Panc1 (cell line): ENCODE measurements around the gene ULBP2. TPM values are rescaled to one million over a fixed set of nuclear protein-coding genes. Genes with fewer than 3 reads are reported as not detected.
"Not testable (repeated sequence)": the region's sequence is repeated elsewhere in the genome, so short reads cannot be mapped to it uniquely, and the experiment has no call there.

Source experiments
- ATAC-seq: fragments of 200-7000 bp; cut with Tn5 transposase; 2 replicates; pipeline ENCODE4 v1.9.1; 2020; ENCODE audit warnings: mild to moderate bottlenecking, moderate library complexity
- BruUV-seq: library from RNA; stranded (reverse); fragments of 400-500 nt; replicated peaks from 2 replicates; lab custom pipeline; 2021; lab: Mats Ljungman, UMichigan
- CTCF ChIA-PET: fragments of 300-600 bp; sonication (Branson Sonifier 250); formaldehyde crosslinking; loops from one replicate; lab custom pipeline; 2022; ENCODE audit warnings: antibody characterized with exemption; lab: Charles Lee
- POLR2A ChIA-PET: fragments of 300-600 bp; sonication (Branson Sonifier 250); formaldehyde crosslinking; loops from one replicate; lab custom pipeline; 2022; ENCODE audit warnings: antibody characterized with exemption; lab: Charles Lee
- DNase-seq: peaks from one replicate; pipeline ENCODE4 v3.0.0-alpha.2; 2010; ENCODE audit warnings: low read depth, low spot score
- H3K27ac ChIP-seq: 2 replicates; pipeline ENCODE4 v1.5.1; 2011; ENCODE audit warnings: mild to moderate bottlenecking, low read length, inconsistent platforms
- H3K27me3 ChIP-seq: fragments of 200-500 bp; sonication (Bioruptor generic); 2 replicates; pipeline ENCODE4 v1.6.0; 2014; ENCODE audit warnings: low read length, inconsistent platforms; ENCODE audit not compliant: control insufficient read depth, insufficient read depth
- H3K36me3 ChIP-seq: fragments of 200-500 bp; sonication (Bioruptor generic); 2 replicates; pipeline ENCODE4 v1.5.1; 2014; ENCODE audit warnings: inconsistent platforms, mild to moderate bottlenecking, low read length, moderate library complexity; ENCODE audit not compliant: control insufficient read depth, insufficient read depth
- H3K4me1 ChIP-seq: 2 replicates; pipeline ENCODE4 v1.5.1; 2011; ENCODE audit warnings: inconsistent platforms, mild to moderate bottlenecking, low read length, moderate library complexity; ENCODE audit not compliant: control insufficient read depth, insufficient read depth
- H3K4me3 ChIP-seq, 2 experiments: 2 replicates each; pipeline ENCODE4 v1.5.1; 2011 to 2012; ENCODE audit warnings: low read depth in 2 of 2, low read length in 2 of 2, mild to moderate bottlenecking in 2 of 2, inconsistent platforms in 1 of 2, moderate library complexity in 1 of 2
- H3K9me3 ChIP-seq: fragments of 200-500 bp; sonication (Bioruptor generic); 2 replicates; pipeline ENCODE4 v1.5.1; 2014; ENCODE audit warnings: low read depth, mild to moderate bottlenecking, inconsistent platforms, low read length, moderate library complexity; ENCODE audit not compliant: control insufficient read depth, insufficient read depth
- CTCF ChIP-seq: fragments of 450-650 bp; IDR thresholded peaks from 2 replicates; pipeline ENCODE4 v1.5.1; 2017; ENCODE audit warnings: mild to moderate bottlenecking
- POLR2AphosphoS5 ChIP-seq: IDR thresholded peaks from 2 replicates; pipeline ENCODE4 v1.6.1; 2012; ENCODE audit warnings: mild to moderate bottlenecking, low read depth, low read length, moderate library complexity
- REST ChIP-seq, 2 experiments: IDR thresholded peaks; 2 replicates each; pipeline ENCODE4 v1.6.1; 2011 to 2012; ENCODE audit warnings: low read depth in 2 of 2, control low read depth in 1 of 2, low read length in 1 of 2, mild to moderate bottlenecking in 1 of 2, moderate library complexity in 1 of 2; ENCODE audit not compliant: insufficient read depth in 1 of 2
- SIN3A ChIP-seq: IDR thresholded peaks from 2 replicates; pipeline ENCODE4 v1.6.1; 2012; ENCODE audit warnings: low read depth, mild to moderate bottlenecking, low read length, moderate library complexity, borderline replicate concordance; ENCODE audit not compliant: insufficient read depth
- TCF7L2 ChIP-seq: IDR thresholded peaks from 2 replicates; pipeline ENCODE4 v1.6.1; 2011; ENCODE audit warnings: mild to moderate bottlenecking, low read depth, low read length, inconsistent platforms
- in situ Hi-C: cut with HindIII; loops from 2 replicates; pipeline ENCODE4 v1.10.0; 2016; ENCODE audit warnings: low sequenced_read_pairs, low pct_unique_long_range_greater_than_20kb
- intact Hi-C: fragments of 100-400 bp; cut with micrococcal nuclease; formaldehyde crosslinking; loops from one replicate; pipeline ENCODE4 v1.10.0; 2022; ENCODE audit not compliant: unreplicated experiment
- total RNA-seq: library from RNA; stranded (reverse); gene quantifications from one replicate; pipeline ENCODE4 v1.2.1, GENCODE V29; 2021; ENCODE audit not compliant: unreplicated experiment

ULBP2 gene
- total RNA-seq, 1 experiment from 2014 or later: 0.69 TPM

- no TSS peak for BruUV-seq
- no peak overlapping the region for H3K4me3 ChIP-seq
- no peak for ATAC-seq
- H3K36me3 ChIP-seq: no peaks in the 10 kb centered on the region
- H3K4me1 ChIP-seq: no peaks in the 10 kb centered on the region
- no peaks in the 10 kb centered on the region for H3K27me3 ChIP-seq
- no peak overlapping the region for H3K27ac ChIP-seq
- DNase-seq: no peak
- in situ Hi-C loops: no loop called here
- intact Hi-C loops: no loop called here
- no peak for TF ChIP-seq SIN3A
- no peak for TF ChIP-seq REST (IDR thresholded peaks at IDR 0.05; ENCODE audit: insufficient read depth in 1 of 2, low read depth in 2 of 2, low read length in 1 of 2)
- no peak for TF ChIP-seq POLR2AphosphoS5
- no peak for TF ChIP-seq CTCF
- TF ChIP-seq TCF7L2: no peak
- ChIA-PET CTCF (no interaction called here), POLR2A (no interaction called here)
- H3K9me3 ChIP-seq: peaks cover 6% of the 10 kb centered on the region; the same call in 1 of the 2 replicates
Observed at GRCh38 chr6:149909701-149910470, 31.9 kb upstream of the ULBP2 start.

- ChIA-PET POLR2A (no interaction called here), CTCF (no interaction called here)
- peaks cover 6% of the 10 kb centered on the region; the same call in 1 of the 2 replicates for H3K9me3 ChIP-seq
- ATAC-seq (no peak), DNase-seq (no peak)
- TF ChIP-seq POLR2AphosphoS5: no peak
- no peak for TF ChIP-seq CTCF
- TF ChIP-seq REST (IDR thresholded peaks at IDR 0.05; ENCODE audit: insufficient read depth in 1 of 2, low read depth in 2 of 2, low read length in 1 of 2): no peak
- TF ChIP-seq SIN3A: no peak
- TF ChIP-seq TCF7L2: no peak
- H3K4me1 ChIP-seq: no peaks in the 10 kb centered on the region
- H3K4me3 ChIP-seq: no peak overlapping the region
- in situ Hi-C loops: no loop called here
- intact Hi-C loops: no loop called here
- no peaks in the 10 kb centered on the region for H3K36me3 ChIP-seq
- no peak overlapping the region for H3K27ac ChIP-seq
- H3K27me3 ChIP-seq: no peaks in the 10 kb centered on the region
- no TSS peak for BruUV-seq
Observed at GRCh38 chr6:149910721-149911151, 31.1 kb upstream of the ULBP2 start.

- BruUV-seq, H3K9me3 ChIP-seq, intact Hi-C loops, CTCF ChIA-PET, H3K27ac ChIP-seq, H3K36me3 ChIP-seq, POLR2A ChIA-PET, H3K4me1 ChIP-seq, in situ Hi-C loops, ATAC-seq, DNase-seq, H3K27me3 ChIP-seq, H3K4me3 ChIP-seq: not testable (repeated sequence)
Observed at GRCh38 chr6:149912680-149913079, 29.1 kb upstream of the ULBP2 start.
